Measurements from ENCODE around the gene PCDHGC3.

The PCDHGC3 gene

DNA sequence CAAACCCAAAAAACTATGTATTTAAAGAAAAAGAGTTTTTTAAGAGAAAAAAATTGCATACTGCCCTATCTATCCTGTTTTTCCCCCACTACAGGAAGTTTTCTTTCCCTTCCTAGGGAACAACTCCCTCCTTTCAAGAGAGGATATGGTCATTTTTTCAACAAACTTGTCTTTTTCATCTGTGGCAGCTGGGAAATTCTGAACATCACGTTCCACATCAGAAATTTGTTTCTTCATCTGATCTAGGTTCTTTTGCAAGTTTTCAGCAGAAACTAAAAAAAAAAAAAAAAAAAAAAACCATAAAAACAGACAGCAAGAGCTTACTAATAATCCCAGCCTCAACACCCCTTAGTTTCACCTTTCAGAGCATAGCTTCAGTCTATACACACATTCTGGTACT is 51.7 kb downstream of the PCDHGC3 start:
- no peaks in the 10 kb centered on the region for H3K9me3 Mint-ChIP-seq
- H3K27ac Mint-ChIP-seq: no peak overlapping the region
- no peak overlapping the region for H3K4me3 Mint-ChIP-seq
- peaks cover 0 to 12% of the 10 kb centered on the region in 2 donors for H3K4me1 Mint-ChIP-seq (ENCODE audit: low read depth in 2 of 2)
- peaks cover 48% of the 10 kb centered on the region for H3K36me3 Mint-ChIP-seq (ENCODE audit: insufficient read depth)
- no peak for DNase-seq
- H3K27me3 Mint-ChIP-seq: no peaks in the 10 kb centered on the region
- no peak for ATAC-seq (replicated peaks)
